HG03432 (cell line): ENCODE measurements around the gene MAZ.
A peak's percentile ranks its signal among the peaks of the same experiment; 100 is the strongest.
"Not testable (repeated sequence)": the region's sequence is repeated elsewhere in the genome, so short reads cannot be mapped to it uniquely, and the experiment has no call there.

ENCODE experiments used
- ATAC-seq: cut with Tn5 transposase; IDR thresholded peaks from one replicate; pipeline ENCODE4 v1.9.1; 2021; ENCODE audit warnings: mild to moderate bottlenecking, moderate library complexity; ENCODE audit not compliant: unreplicated experiment

The MAZ gene

DNA sequence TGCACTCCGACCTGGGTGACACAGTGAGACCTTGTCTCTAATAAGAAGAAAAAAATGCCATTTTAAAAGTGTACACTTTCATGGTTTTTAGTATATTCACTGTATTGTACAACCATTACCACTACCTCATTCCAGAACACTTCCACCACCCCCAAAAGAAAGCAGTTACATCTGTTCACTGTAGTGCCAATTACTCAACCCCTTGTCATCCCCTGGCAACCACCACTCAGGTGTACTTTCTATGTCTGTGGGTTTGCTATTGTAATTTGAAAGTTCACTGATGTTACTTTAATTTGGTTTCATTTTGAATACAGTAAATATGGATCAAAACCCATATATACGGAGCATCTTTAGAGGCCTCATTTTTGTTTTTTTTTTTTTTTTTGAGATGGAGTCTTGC, 22.2 kb upstream of the MAZ start:
- no peak for ATAC-seq

DNA sequence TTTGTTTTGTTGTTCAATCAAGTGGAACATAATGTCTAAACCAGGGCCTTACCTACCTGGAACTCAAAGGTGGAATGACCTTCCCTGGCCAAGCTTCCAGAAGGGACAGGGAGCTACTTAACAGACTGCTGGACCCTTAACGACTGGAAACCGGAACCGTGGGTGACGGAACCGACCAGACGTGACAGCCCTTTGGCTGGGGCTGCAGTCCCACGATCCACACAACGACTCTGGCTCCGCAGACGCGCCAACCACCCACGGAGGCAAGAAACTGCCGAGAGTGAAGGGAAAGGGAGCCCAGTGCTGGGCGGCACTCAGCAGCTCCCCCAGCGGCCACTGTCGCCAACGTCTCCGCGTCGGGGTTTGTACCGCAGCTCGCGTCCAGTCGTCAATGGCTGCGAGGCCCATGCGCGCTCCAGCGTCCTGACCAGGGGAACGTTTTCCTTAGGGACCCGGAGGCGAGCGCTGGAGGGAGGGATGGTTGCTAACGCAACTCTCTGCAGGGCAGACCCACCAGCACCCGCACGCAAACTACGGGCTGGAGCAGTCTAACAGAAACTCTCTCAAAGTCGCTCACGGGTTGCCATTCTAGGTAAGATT, 21.3 kb upstream of the MAZ start:
- ATAC-seq: no peak

DNA sequence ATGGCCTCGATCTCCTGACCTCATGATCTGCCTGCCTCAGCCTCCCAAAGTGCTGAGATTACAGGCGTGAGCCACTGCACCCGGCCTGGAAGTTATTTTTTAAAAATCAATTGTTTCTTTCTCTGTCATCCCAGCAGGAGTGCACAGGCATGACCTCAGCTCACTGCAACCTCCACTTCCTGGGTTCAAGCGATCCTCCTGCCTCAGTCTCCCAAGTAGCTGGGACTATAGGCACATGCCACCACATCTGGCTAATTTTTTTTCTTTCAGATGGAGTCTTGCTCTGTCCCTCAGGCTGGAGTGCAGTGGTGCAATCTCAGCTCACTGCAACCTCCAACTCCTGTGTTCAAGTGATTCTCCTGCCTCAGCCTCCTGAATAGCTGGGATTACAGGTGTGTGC, 19.2 kb upstream of the MAZ start:
- ATAC-seq: not testable (repeated sequence)

DNA sequence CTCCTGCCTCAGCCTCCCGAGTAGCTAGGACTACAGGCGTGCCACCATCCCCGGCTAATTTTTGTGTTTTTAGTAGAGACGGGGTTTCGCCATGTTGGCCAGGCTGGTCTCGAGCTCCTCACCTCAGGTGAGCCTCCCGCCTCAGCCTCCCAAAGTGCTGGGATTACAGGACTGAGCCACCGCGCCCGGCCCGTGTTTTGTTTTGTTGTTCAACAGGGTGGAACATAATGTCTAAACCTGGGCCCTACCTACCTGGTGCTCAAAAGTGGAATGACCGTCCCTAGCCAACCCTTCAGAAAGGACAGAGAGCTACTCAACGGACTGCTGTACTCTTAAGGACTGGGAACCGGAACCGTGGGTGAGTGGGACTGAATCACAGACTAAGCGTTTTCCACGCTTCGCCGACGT, 16.6 kb upstream of the MAZ start:
- no peak for ATAC-seq

DNA sequence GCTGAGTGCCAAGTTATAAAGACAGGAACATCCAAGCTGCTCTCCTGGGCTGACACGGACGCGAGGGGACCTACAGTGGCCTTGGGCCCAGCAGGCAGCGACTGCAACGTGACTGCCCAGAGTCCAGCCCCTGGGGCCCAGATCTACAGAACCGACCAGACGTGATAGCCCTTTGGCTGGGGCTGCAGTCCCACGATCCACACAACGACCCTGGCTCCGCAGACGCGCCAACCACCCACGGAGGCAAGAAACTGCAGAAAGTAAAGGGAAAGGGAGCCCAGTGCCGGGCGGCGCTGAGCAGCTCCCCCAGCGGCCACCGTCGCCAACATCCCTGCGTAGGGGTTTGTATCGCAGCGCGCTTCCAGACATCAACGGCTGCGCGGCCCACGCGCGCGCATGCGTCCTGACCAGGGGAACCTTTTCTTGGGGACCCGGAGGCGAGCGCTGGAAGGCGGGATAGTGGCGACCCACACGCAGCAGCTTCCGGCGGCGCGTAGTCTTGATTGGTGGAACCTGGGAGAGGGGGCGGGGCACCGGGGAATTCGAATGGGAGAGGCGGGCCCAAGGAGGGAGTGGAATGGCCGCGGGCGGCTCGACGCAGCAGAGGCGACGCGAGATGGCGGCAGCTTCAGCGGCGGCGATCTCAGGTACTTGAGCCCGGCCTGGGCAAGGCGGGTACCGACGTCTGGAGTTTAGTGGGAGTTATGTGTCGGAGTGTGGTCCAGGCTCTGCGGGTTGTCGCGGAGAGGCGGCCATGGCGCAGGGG, 16.0 kb upstream of the MAZ start, which contains the start of gene KIF22:
Gene KIF22, plus strand, starts transcription at position 569 of the 766 bp plus-strand sequence. Its CDS starts 9 bp downstream, at position 578.
- ATAC-seq: peak; percentile 92

DNA sequence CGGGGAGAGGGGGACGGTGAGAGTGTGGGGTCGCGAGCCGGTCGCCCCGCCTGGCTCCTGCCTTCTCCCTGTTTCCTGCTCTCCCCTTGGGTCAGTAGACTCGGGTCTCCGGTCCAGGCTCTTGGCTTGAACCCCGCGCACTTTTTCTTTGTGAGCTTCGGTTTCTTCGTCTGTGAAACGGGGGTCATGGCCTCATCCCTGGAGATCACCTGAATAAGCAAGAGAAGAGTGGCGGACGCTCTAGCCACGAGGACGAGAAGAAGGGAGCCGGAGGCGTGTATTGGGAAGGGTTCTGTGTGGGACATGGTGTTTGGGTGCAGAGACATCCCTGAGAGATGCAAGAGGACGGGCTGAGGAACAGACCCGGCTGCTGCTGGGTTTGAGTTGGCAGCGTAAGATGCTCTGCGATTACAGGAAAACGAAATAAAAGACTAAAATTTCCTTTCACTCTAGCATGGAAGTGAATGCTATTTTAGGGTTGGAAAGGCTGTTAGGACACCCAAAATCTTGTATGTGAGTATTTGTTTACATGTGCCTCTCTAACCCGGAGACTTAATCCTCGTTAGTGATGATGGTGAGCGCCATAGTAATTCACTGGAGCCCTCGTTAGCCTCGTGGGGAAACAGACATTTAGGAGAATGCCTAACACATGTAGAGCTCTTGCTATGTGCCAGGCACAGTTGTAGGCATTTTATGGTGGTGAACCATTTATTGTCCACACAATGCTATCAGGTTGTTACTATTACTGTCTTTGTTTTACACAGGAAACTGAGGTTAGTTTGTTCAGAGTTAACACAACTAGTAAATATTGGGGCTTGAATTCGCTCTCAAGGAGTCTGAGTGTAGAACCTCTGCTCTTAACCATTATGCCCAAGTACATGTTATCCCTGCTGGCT, 15.1 kb upstream of the MAZ start:
- ATAC-seq: peak; percentile 7

DNA sequence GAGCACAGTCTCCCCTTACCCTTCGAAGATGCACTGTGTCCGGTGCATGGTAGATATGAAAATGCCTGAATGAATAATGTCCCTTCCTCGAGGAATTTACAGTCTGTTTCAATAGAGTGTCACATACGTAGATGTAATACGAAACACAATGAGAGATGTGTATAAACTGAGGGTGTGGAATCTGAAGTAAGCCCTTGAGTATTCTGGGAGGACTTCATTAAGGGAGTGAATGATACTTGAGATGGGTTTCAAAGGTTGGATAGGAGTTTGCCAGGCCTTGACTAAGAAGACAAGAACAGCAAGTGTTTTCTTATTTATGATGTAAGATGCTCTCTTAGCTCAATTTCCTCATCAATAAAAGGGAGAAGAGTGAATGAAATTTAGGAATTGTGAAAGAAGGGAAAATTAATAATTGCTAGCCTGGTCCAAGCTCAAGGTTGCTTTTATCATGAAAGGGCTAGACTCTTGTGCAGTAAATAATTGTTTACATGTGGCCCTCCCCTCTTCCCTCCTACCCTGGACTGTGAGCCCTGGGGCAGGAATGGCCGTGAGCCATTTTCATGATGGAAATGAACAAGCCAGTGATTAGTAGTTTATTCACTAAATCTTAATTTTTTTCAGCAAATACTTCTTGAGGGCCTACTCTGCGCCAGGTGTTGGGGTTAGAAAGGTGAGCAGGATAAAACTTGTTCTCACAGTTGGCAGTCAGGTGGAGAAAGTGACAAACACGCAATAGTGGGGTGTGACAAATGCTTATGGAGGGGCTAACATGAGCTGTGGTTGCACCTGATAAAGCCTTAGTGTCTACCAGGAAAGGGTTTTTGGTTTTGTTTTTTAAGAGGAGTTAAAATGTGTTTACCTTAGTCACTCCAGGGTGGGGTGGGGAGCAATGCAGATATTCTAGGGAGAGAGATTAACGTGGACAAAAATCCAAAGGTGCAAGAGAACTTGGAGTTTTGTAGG, 14.2 kb upstream of the MAZ start:
- ATAC-seq: no peak

DNA sequence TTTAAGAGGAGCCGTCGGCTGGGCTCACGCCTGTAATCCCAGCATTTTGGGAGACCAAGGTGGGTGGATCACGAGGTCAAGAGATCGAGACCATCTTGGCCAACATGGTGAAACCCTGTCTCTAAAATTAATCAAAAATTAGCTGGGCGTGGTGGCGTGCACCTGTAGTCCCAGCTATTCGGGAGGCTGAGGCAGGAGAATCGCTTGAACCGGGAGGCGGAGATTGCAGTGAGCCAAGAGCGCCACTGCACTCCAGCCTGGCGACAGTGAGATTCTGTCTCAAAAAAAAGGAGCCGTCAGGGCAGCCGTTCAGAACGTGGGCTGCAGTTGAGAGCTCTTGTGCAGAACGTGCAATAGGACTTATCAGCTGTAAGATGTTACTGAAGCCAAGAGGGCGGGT, 13.2 kb upstream of the MAZ start:
- not testable (repeated sequence) for ATAC-seq

DNA sequence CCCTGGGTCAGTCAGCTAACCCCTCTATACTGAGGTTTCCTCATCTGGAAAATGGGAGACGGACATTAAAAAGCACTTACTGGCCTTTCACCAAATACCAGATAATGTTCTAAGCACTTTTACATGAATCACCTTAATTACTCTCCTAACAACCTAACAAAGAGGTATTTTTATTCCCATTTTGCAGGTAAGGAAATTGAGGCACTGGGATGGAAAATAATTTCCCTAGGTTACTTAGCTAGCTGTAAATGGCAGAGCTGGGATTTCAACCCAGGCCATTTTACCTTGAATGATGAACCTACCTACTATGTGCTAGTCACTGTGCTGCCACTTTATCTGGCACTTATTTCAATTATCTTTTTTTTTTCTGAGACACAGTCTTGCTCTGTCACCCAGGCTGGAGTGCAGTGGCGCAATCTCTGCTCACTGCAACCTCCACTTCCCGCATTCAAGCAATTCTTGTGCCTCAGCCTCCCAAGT, 12.1 kb upstream of the MAZ start:
- ATAC-seq: no peak

DNA sequence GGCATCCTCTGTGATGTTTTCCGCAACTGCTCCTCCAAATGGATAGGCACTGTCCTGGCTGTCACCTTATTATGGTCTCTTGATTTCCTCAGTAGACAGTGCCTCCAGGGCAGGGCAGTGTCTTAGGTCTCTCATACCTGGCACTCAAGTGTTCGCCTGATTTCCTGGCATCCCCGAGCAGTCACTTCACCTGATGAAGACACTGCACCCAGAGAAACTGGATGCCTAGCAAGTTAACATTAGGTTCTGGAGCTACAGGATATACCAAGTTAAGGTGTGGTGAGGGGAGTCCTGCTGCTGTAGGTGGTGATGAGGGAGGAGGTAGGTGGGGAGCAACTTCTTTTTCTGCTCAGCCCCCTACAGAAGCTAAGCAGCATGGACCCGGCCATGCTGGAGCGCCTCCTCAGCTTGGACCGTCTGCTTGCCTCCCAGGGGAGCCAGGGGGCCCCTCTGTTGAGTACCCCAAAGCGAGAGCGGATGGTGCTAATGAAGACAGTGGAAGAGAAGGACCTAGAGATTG, 3.9 kb upstream of the MAZ start:
- ATAC-seq: no peak

DNA sequence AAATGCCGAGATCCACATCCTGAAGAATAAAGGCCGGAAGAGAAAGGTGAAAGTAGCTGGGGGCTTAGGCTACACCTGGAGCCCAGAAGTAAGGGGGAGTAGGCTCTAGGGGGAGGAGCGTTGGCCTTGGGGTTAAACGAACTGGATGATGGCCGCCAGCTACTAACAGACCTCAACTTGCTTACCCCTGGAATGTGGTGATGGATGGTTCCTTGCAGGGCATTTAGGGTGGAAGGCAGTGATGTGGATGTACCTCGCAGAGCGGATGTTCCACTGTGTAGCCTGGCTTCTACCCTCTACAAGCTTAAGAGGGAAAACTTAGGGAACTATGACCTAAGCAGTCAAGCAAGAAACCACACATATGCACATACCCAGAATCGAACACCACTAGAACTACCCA, 2.3 kb upstream of the MAZ start:
- no peak for ATAC-seq

DNA sequence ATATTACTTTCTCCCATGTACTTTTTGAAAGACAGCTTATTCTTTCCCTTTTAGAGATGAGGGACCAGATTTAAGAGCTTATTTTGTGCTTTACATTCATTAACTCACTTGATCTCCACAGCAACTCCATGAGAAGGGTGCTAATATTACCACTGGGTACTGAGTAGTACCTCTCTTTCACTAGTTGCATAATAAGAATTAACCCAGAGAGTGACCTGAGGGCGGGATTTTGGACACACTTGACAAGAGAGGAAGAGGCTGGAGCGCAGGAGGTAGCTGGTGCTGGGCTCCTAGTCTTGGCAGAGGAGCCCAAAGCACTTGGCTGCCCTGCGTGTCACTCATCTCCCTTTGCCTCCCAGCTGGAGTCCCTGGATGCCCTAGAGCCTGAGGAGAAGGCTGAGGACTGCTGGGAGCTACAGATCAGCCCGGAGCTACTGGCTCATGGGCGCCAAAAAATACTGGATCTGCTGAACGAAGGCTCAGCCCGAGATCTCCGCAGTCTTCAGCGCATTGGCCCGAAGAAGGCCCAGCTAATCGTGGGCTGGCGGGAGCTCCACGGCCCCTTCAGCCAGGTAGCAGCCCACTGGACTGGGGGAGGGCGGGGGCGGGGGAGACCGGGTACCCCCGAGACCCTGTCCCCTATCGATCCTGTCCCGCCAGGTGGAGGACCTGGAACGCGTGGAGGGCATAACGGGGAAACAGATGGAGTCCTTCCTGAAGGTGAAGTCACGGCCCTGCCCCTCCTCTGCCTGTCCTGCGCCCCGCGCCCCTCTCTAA, 1.7 kb upstream of the MAZ start:
- ATAC-seq: no peak

DNA sequence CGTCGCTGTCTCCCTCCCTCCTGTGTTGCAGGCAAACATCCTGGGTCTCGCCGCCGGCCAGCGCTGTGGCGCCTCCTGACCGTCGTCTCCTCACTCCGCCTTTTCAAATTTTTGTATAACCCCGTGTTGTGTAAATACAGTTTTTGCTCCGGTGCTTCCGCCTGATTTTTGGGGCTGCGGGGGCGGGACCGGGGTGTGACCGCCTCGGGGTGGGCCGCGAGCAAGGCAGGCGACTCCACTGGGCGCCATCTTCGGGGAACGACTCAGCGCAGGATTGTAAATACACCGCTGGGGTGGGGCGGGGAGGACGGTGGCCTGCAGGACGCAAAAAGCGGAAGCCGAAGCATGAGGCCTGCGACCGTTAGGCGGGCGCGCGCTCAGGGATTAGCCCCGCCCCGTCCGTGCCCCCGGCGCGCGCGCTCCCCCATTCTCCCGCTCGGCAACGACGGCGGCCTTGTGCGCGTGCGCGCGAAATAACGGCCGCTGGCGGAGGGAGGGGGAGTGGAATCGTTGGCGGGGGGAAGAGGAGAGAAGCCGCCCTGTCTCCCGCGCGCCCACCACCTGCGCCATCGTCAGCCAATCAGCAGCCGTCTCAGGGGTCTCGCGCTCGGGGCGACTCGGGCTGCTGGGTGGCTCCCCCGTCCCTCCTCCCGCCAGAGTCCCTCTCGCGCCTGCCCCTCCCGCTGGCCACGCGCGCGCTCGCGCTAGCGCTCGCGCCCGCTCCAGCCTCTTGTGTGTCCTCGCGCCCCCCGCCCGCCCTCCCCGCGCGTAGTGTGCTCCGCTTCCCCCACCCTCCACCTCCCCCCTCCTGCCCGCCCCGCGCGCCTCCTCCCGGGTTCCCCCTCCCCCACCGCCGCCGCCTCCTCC, 864 bp upstream of the MAZ start:
- peak; percentile 55 for ATAC-seq

DNA sequence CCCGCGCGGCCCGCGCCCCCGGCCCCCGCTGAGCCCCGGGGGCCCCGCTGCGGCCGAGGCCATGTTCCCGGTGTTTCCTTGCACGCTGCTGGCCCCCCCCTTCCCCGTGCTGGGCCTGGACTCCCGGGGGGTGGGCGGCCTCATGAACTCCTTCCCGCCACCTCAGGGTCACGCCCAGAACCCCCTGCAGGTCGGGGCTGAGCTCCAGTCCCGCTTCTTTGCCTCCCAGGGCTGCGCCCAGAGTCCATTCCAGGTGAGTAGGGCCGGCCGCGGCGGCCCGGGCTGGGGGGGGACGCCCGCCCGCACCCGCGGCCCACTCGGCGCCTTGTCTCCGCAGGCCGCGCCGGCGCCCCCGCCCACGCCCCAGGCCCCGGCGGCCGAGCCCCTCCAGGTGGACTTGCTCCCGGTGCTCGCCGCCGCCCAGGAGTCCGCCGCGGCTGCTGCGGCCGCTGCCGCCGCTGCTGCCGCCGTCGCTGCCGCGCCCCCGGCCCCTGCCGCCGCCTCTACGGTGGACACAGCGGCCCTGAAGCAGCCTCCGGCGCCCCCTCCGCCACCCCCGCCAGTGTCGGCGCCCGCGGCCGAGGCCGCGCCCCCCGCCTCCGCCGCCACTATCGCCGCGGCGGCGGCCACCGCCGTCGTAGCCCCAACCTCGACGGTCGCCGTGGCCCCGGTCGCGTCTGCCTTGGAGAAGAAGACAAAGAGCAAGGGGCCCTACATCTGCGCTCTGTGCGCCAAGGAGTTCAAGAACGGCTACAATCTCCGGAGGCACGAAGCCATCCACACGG, 504 bp downstream of the MAZ start:
- peak; percentile 2 for ATAC-seq

DNA sequence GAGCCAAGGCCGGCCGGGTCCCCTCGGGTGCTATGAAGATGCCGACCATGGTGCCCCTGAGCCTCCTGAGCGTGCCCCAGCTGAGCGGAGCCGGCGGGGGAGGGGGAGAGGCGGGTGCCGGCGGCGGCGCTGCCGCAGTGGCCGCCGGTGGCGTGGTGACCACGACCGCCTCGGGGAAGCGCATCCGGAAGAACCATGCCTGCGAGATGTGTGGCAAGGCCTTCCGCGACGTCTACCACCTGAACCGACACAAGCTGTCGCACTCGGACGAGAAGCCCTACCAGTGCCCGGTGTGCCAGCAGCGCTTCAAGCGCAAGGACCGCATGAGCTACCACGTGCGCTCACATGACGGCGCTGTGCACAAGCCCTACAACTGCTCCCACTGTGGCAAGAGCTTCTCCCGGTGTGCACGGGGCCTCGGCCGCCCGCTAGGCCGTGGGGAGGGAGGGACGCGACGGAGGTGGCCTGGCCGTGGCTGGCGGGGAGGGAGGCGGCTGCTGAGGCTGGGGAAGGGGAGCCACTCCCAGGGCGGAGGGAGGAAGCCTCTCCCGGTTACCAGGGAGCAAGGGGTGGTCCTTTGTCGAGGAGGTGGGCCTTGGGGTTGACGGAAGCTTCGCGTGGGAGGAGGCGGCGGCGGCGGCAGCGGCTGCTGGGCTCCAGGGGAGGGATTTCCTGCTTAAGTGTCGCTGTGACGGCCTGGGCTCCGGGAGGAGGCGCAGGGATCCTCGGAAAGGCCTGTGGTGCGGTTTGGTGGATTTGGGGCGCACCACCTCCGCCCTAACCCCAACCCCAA, 1.3 kb downstream of the MAZ start:
- peak; percentile 25 for ATAC-seq

DNA sequence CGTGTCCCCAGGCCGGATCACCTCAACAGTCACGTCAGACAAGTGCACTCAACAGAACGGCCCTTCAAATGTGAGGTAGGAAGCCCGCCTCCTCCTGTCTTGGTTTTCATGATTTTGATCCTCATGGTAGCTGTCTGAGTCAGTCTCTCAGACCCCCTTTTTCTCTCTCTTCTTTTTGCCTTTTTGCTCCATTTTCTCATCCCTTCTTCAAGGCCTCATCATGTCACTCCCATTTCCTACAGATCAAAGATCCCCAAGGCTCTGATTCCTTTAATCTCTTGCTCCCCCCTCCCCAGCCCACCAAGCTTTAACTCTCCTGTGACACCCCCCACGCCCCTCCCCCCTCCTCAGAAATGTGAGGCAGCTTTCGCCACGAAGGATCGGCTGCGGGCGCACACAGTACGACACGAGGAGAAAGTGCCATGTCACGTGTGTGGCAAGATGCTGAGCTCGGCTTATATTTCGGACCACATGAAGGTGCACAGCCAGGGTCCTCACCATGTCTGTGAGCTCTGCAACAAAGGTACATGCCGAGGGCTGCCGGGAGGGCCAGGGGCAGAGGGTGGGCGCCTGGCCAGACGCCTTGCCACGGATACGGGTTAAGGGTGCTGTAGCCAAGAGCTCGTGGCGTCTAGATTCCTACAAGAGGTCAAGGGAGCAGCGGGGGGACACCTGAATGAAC, 2.0 kb downstream of the MAZ start:
- no peak for ATAC-seq
